ENCODE data around the gene TREML4. TPM values are rescaled to one million over a fixed set of nuclear protein-coding genes. Genes with fewer than 3 reads are reported as not detected.

Gene TREML4
- total RNA-seq, 2 donors from 2014 or later: not detected

GRCh38 chr6:41283600-41283999 lies 55.5 kb downstream of the TREML4 start:
- no peak for ATAC-seq (ENCODE audit: insufficient number of reproducible peaks, low FRiP score, low read depth)
- H3K27ac ChIP-seq: no peak overlapping the region

GRCh38 chr6:41284726-41285125 lies 56.6 kb downstream of the TREML4 start:
- DNase-seq (ENCODE audit: low spot score): no peak
- no peaks in the 10 kb centered on the region for H3K27me3 ChIP-seq (replicated peaks; ENCODE audit: insufficient read depth)
- H3K4me3 ChIP-seq: no peak overlapping the region
- ATAC-seq (ENCODE audit: insufficient number of reproducible peaks, low FRiP score, low read depth): no peak
- no peaks in the 10 kb centered on the region for H3K36me3 ChIP-seq
- no peaks in the 10 kb centered on the region for H3K9me3 ChIP-seq
- no peaks in the 10 kb centered on the region for H3K4me1 ChIP-seq (ENCODE audit: control insufficient read depth in 1 of 2, low read depth in 2 of 2)
- no peak for TF ChIP-seq CTCF (IDR thresholded peaks at IDR 0.05)
- no peak overlapping the region for H3K27ac ChIP-seq

More at GRCh38 chr6:41283600-41283999, 55.5 kb downstream of the TREML4 start:
- no peaks in the 10 kb centered on the region for H3K27me3 ChIP-seq (replicated peaks; ENCODE audit: insufficient read depth)
- TF ChIP-seq CTCF (IDR thresholded peaks at IDR 0.05): no peak
- DNase-seq (ENCODE audit: low spot score): no peak
- no peaks in the 10 kb centered on the region for H3K4me1 ChIP-seq (ENCODE audit: control insufficient read depth in 1 of 2, low read depth in 2 of 2)
- no peak overlapping the region for H3K4me3 ChIP-seq
- no peaks in the 10 kb centered on the region for H3K36me3 ChIP-seq
- H3K9me3 ChIP-seq: no peaks in the 10 kb centered on the region

- no peak for TF ChIP-seq CTCF (IDR thresholded peaks at IDR 0.05)
- DNase-seq (ENCODE audit: low spot score) (no peak), ATAC-seq (ENCODE audit: insufficient number of reproducible peaks, low FRiP score, low read depth) (no peak)
Observed at GRCh38 chr6:41286544-41287346, 58.6 kb downstream of the TREML4 start, which contains the start of gene TREM1. TSS of gene TREM1 (minus strand) at chr6:41286682. CDS start at chr6:41286655, 27 bp downstream.

GRCh38 chr6:41288030-41288753 lies 60.0 kb downstream of the TREML4 start:
- H3K27me3 ChIP-seq (replicated peaks; ENCODE audit: insufficient read depth): no peaks in the 10 kb centered on the region
- no peak overlapping the region for H3K4me3 ChIP-seq
- no peak for DNase-seq (ENCODE audit: low spot score)
- H3K4me1 ChIP-seq (ENCODE audit: control insufficient read depth in 1 of 2, low read depth in 2 of 2): no peaks in the 10 kb centered on the region
- H3K36me3 ChIP-seq: no peaks in the 10 kb centered on the region
- H3K27ac ChIP-seq: no peak overlapping the region
- no peak for ATAC-seq (ENCODE audit: insufficient number of reproducible peaks, low FRiP score, low read depth)
- no peak for TF ChIP-seq CTCF (IDR thresholded peaks at IDR 0.05)
- no peaks in the 10 kb centered on the region for H3K9me3 ChIP-seq

More at GRCh38 chr6:41286544-41287346, 58.6 kb downstream of the TREML4 start, which contains the start of gene TREM1:
- H3K36me3 ChIP-seq: no peaks in the 10 kb centered on the region
- peak within 1 kb of the TSS in 1 of 2 donors; percentile 50 for H3K27ac ChIP-seq
- H3K9me3 ChIP-seq: no peaks in the 10 kb centered on the region
- peak within 1 kb of the TSS; percentile 8 for H3K4me3 ChIP-seq
- no peaks in the 10 kb centered on the region for H3K4me1 ChIP-seq (ENCODE audit: control insufficient read depth in 1 of 2, low read depth in 2 of 2)
- no peaks in the 10 kb centered on the region for H3K27me3 ChIP-seq (replicated peaks; ENCODE audit: insufficient read depth)

Other genes starting within 250 kb of the TREML4 start
- 1 to 10 TPM; 2.2 to 7.9 TPM for gene UNC5CL, start 189.1 kb upstream of the TREML4 start, total RNA-seq
- not detected for gene TSPO2, start 185.9 kb upstream of the TREML4 start, total RNA-seq
- not detected for gene APOBEC2, start 175.1 kb upstream of the TREML4 start, total RNA-seq
- 10 to 100 TPM in 1 of 2 donors, 1 to 10 TPM in 1; 3.1 to 15.0 TPM for gene OARD1, start 156.0 kb upstream of the TREML4 start, total RNA-seq
- 10 to 100 TPM in 1 of 2 donors, 1 to 10 TPM in 1; 9.2 to 20.6 TPM for gene NFYA, start 155.4 kb upstream of the TREML4 start, total RNA-seq
- gene TREML1, start 74.0 kb upstream of the TREML4 start, total RNA-seq: 1 to 10 TPM in 1 of 2 donors, under 1 TPM in 1; 0.56 to 3.9 TPM
- gene TREM2, start 65.2 kb upstream of the TREML4 start, total RNA-seq: 10 to 100 TPM in 1 of 2 donors, 1 to 10 TPM in 1; 9.8 to 16.5 TPM
- under 1 TPM in 1 of 2 donors, not detected in 1; 0.49 TPM for gene TREML2, start 27.2 kb upstream of the TREML4 start, total RNA-seq
- 10 to 100 TPM in 1 of 2 donors, 1 to 10 TPM in 1; 3.1 to 11.7 TPM for gene TREM1, start 58.3 kb downstream of the TREML4 start, total RNA-seq
- gene NCR2, start 107.3 kb downstream of the TREML4 start, total RNA-seq: not detected

All from thoracic aorta (tissue), 2 donors.